Tibial nerve (tissue), 4 donors: ENCODE results near the gene TAGLN2.

Experiments
- CTCF ChIP-seq, 5 experiments: fragments of 200-600 bp in 3 of 5; fragments of 450-650 bp in 2 of 5; sonication (generic) in 3 of 5; IDR thresholded peaks; one replicate each; pipeline ENCODE4 v1.5.1; 2016 to 2019; ENCODE audit warnings: antibody characterized with exemption in 5 of 5, mild to moderate bottlenecking in 3 of 5, moderate library complexity in 2 of 5
- EP300 ChIP-seq, 2 donors: sonication (generic); formaldehyde crosslinking; IDR thresholded peaks; one replicate each; pipeline ENCODE4 v1.6.1; 2017; ENCODE audit warnings: antibody characterized with exemption in 2 of 2, mild to moderate bottlenecking in 1 of 2
- POLR2A ChIP-seq, 2 donors: fragments of 450-650 bp; IDR thresholded peaks; one replicate each; pipeline ENCODE4 v1.6.1; 2017; ENCODE audit warnings: antibody characterized with exemption in 2 of 2, mild to moderate bottlenecking in 2 of 2, moderate library complexity in 2 of 2

DNA sequence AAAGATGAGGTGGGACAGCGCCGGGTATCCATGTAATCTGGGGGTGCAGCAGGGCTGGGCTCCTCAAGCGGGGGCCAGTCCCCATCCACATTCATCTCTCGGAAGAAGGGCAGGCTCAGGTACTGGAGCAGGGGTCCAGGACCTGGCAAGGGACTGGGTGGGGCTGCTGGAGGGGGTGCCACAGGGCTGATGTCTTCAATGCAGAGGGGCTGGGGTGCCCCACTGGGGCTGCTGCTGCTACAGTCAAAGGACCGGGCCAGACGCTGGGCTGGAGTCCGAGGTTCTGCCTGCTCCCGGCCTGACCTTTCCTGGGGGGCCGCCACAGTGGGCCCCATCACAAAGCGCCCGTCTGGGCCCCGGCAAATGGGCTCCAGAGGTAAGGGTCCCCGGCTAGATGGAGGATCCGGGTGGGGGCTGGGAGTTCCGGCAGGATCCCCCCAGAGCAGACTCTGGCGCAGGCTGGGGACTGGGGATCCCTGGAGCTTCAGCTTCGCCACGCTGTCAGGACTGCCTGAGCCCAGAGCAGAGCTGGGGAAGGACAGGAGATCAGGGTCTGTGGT lies 3.3 kb upstream of the TAGLN2 start:
- TF ChIP-seq CTCF (IDR thresholded peaks at IDR 0.05) (no peak), POLR2A (IDR thresholded peaks at IDR 0.05) (no peak), EP300 (IDR thresholded peaks at IDR 0.05) (no peak)
